Measurements from ENCODE around the gene BAZ2B.
"Not testable (repeated sequence)": the region's sequence is repeated elsewhere in the genome, so short reads cannot be mapped to it uniquely, and the experiment has no call there.

BAZ2B gene

DNA sequence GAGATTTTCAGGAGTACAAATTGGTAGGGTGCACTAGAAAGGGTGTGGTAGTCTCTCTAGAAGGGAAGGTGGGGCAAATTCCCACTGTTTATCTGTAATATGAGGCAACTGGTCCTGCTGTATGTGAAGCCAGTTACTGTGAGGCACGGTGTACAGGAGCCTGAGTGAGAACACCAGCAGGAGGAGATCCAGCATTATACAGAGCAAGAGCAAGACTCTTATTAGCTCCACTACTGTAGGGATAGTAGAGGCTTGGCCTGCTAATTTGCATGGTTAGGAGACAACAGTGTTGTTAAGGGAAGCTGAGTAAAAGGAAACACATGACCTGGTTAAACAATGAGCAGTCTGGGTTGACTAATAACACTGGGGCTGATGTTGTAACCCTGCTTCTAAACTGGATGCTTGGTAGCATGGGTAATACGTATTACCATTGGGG, 253.5 kb downstream of the BAZ2B start:
- Histone ChIP-seq H3K27ac (ENCODE audit: low read length) (no peak overlapping the region), H3K79me2 (ENCODE audit: low read length) (no peaks in the 10 kb centered on the region), H3K9me3 (replicated peaks; ENCODE audit: insufficient read depth, low read length) (no peaks in the 10 kb centered on the region), H4K20me1 (ENCODE audit: insufficient read depth, low read length) (no peaks in the 10 kb centered on the region), H3K4me2 (ENCODE audit: low read depth, low read length) (no peak overlapping the region), H3K4me3 (ENCODE audit: low read length) (no peak overlapping the region), H3K9ac (ENCODE audit: low read length) (no peak overlapping the region), H2AFZ (ENCODE audit: low read length) (no peak overlapping the region), H3K4me1 (ENCODE audit: low read length) (no peaks in the 10 kb centered on the region), H3K36me3 (replicated peaks; ENCODE audit: insufficient read depth, low read length) (no peaks in the 10 kb centered on the region), H3K9me2 (replicated peaks; ENCODE audit: insufficient read depth, low read length) (no peaks in the 10 kb centered on the region), H3F3A (ENCODE audit: insufficient read depth, low read length) (no peaks in the 10 kb centered on the region), H3K27me3 (replicated peaks; ENCODE audit: insufficient read depth, low read length) (no peaks in the 10 kb centered on the region)
- TF ChIP-seq EZH2 (optimal IDR thresholded peaks at IDR 0.05; ENCODE audit: low read depth, low read length) (no peak), EZH2phosphoT487 (IDR thresholded peaks at IDR 0.05; ENCODE audit: low read length) (no peak)
- TF ChIP-seq, protein P1, sequence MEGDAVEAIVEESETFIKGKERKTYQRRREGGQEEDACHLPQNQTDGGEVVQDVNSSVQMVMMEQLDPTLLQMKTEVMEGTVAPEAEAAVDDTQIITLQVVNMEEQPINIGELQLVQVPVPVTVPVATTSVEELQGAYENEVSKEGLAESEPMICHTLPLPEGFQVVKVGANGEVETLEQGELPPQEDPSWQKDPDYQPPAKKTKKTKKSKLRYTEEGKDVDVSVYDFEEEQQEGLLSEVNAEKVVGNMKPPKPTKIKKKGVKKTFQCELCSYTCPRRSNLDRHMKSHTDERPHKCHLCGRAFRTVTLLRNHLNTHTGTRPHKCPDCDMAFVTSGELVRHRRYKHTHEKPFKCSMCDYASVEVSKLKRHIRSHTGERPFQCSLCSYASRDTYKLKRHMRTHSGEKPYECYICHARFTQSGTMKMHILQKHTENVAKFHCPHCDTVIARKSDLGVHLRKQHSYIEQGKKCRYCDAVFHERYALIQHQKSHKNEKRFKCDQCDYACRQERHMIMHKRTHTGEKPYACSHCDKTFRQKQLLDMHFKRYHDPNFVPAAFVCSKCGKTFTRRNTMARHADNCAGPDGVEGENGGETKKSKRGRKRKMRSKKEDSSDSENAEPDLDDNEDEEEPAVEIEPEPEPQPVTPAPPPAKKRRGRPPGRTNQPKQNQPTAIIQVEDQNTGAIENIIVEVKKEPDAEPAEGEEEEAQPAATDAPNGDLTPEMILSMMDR (IDR thresholded peaks at IDR 0.05; ENCODE audit: low read length) = no peak
- DNase-seq = no peak

DNA sequence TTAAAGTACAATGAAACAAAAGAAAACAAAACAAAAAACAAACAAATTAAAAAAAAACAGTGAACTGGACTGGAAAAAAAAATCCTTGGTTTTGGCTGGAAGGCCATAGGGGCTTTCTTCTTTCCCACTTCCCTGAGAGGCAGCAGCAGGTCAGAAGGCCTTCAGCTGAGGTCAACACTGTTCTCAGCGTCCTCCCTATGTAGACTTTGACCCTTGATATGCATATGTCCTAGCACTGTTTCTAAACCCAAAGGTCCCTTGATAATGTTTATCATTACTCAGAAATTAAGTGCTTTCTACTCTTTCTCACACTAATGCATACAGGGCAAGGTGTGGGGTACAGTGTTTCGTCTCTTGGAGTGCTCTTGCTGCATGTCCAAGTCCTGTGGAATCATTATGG, 254.3 kb downstream of the BAZ2B start:
- Histone ChIP-seq H3K9me2 (replicated peaks; ENCODE audit: insufficient read depth, low read length) (no peaks in the 10 kb centered on the region), H3K27ac (ENCODE audit: low read length) (no peak overlapping the region), H3K27me3 (replicated peaks; ENCODE audit: insufficient read depth, low read length) (no peaks in the 10 kb centered on the region), H3K9me3 (replicated peaks; ENCODE audit: insufficient read depth, low read length) (no peaks in the 10 kb centered on the region), H3K36me3 (replicated peaks; ENCODE audit: insufficient read depth, low read length) (no peaks in the 10 kb centered on the region), H3K9ac (ENCODE audit: low read length) (no peak overlapping the region), H3K79me2 (ENCODE audit: low read length) (no peaks in the 10 kb centered on the region), H3F3A (ENCODE audit: insufficient read depth, low read length) (no peaks in the 10 kb centered on the region), H3K4me1 (ENCODE audit: low read length) (no peaks in the 10 kb centered on the region), H2AFZ (ENCODE audit: low read length) (no peak overlapping the region), H3K4me3 (ENCODE audit: low read length) (no peak overlapping the region), H3K4me2 (ENCODE audit: low read depth, low read length) (no peak overlapping the region), H4K20me1 (ENCODE audit: insufficient read depth, low read length) (no peaks in the 10 kb centered on the region)
- DNase-seq = no peak
- TF ChIP-seq EZH2 (optimal IDR thresholded peaks at IDR 0.05; ENCODE audit: low read depth, low read length) (no peak), EZH2phosphoT487 (IDR thresholded peaks at IDR 0.05; ENCODE audit: low read length) (no peak)
- TF ChIP-seq, protein P1 (IDR thresholded peaks at IDR 0.05; ENCODE audit: low read length) = no peak

DNA sequence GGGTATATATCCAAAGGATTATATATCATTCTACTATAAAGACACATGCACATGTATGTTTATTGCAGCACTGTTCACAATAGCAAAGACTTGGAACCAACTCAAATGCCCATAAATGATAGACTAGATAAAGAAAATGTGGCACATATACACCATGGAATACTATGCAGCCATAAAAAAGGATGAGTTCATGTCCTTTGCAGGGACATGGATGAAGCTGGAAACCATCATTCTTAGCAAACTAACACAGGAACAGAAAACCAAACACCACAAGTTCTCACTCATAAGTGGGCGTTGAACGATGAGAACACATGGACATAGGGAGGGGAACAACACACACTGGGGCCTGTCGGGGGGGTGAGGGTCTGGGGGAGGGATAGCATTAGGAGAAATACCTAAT, 254.7 kb downstream of the BAZ2B start:
- not testable (repeated sequence) for DNase-seq; H3K9me3 ChIP-seq (replicated peaks; ENCODE audit: insufficient read depth, low read length); H2AFZ ChIP-seq (ENCODE audit: low read length); H3K27ac ChIP-seq (ENCODE audit: low read length); H3K4me1 ChIP-seq (ENCODE audit: low read length); H3K27me3 ChIP-seq (replicated peaks; ENCODE audit: insufficient read depth, low read length); H3K4me3 ChIP-seq (ENCODE audit: low read length); H3F3A ChIP-seq (ENCODE audit: insufficient read depth, low read length); H3K4me2 ChIP-seq (ENCODE audit: low read depth, low read length); H3K9ac ChIP-seq (ENCODE audit: low read length); H3K9me2 ChIP-seq (replicated peaks; ENCODE audit: insufficient read depth, low read length); H3K36me3 ChIP-seq (replicated peaks; ENCODE audit: insufficient read depth, low read length); H4K20me1 ChIP-seq (ENCODE audit: insufficient read depth, low read length); H3K79me2 ChIP-seq (ENCODE audit: low read length)

DNA sequence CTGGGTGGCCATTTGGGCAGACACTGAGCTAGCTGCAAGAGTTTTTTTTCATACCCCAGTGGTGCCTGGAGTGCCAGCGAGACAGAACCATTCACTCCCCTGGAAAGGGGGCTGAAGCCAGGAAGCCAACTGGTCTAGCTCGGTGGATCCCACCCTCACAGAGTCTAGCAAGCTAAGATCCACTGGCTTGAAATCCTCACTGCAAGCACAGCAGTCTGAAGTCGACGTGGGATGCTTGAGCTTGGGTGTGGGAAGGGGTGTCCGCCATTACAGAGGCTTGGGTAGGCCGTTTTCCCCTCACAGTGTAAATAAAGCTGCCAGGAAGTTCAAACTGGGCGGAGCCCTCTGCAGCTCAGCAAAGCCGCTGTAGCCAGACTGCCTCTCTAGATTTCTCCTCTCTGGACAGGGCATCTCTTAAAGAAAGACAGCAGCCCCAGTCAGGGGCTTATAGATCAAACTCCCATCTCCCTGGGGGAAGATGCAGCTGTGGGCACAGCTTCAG, 260.2 kb downstream of the BAZ2B start:
- TF ChIP-seq, protein P1 (IDR thresholded peaks at IDR 0.05; ENCODE audit: low read length) = no peak
- TF ChIP-seq EZH2 (optimal IDR thresholded peaks at IDR 0.05; ENCODE audit: low read depth, low read length) (no peak), EZH2phosphoT487 (IDR thresholded peaks at IDR 0.05; ENCODE audit: low read length) (no peak)
- H3K4me3 ChIP-seq (ENCODE audit: low read length) = no peak overlapping the region
- H3K36me3 ChIP-seq (replicated peaks; ENCODE audit: insufficient read depth, low read length) = no peaks in the 10 kb centered on the region
- no peaks in the 10 kb centered on the region for H3K9me2 ChIP-seq (replicated peaks; ENCODE audit: insufficient read depth, low read length)
- no peak overlapping the region for H3K9ac ChIP-seq (ENCODE audit: low read length)
- no peaks in the 10 kb centered on the region for H3K79me2 ChIP-seq (ENCODE audit: low read length)
- H3K4me1 ChIP-seq (ENCODE audit: low read length) = no peaks in the 10 kb centered on the region
- no peaks in the 10 kb centered on the region for H3F3A ChIP-seq (ENCODE audit: insufficient read depth, low read length)
- no peak overlapping the region for H3K27ac ChIP-seq (ENCODE audit: low read length)
- H2AFZ ChIP-seq (ENCODE audit: low read length) = no peak overlapping the region
- DNase-seq = no peak
- no peaks in the 10 kb centered on the region for H4K20me1 ChIP-seq (ENCODE audit: insufficient read depth, low read length)
- no peak overlapping the region for H3K4me2 ChIP-seq (ENCODE audit: low read depth, low read length)
- H3K27me3 ChIP-seq (replicated peaks; ENCODE audit: insufficient read depth, low read length) = no peaks in the 10 kb centered on the region
- H3K9me3 ChIP-seq (replicated peaks; ENCODE audit: insufficient read depth, low read length) = no peaks in the 10 kb centered on the region

Data from MM.1S (cell line).